Lower leg skin (tissue), 4 donors: ENCODE data around the gene THY1. TPM values are rescaled to one million over a fixed set of nuclear protein-coding genes. Genes with fewer than 3 reads are reported as not detected.
"Not testable (repeated sequence)": the region's sequence is repeated elsewhere in the genome, so short reads cannot be mapped to it uniquely, and the experiment has no call there.

Experiments
- DNase-seq, 2 donors: peaks; one replicate each; pipeline ENCODE4 v3.0.0-alpha.2; 2019; ENCODE audit warnings: low spot score in 2 of 2
- H3K4me3 ChIP-seq: fragments of 200-600 bp; sonication (generic); 2 replicates; pipeline ENCODE4 v1.5.1; 2017; ENCODE audit warnings: mild to moderate bottlenecking, low read depth; ENCODE audit not compliant: poor library complexity, severe bottlenecking
- POLR2A ChIP-seq, 2 donors: fragments of 450-650 bp; IDR thresholded peaks; one replicate each; pipeline ENCODE4 v1.6.1; 2016 to 2017; ENCODE audit warnings: antibody characterized with exemption in 2 of 2, mild to moderate bottlenecking in 1 of 2, moderate library complexity in 1 of 2
- WGBS, 2 donors: methylation state at CpG; one replicate each; pipeline ENCODE4 v1.1.5; 2018; 5-methylcytosine and 5-hydroxymethylcytosine counted together
- intact Hi-C: fragments of 100-400 bp; cut with DNase I; formaldehyde crosslinking; loops from one replicate; pipeline ENCODE4 v1.15.0; 2023; ENCODE audit warnings: low total_unique reads
- total RNA-seq, 4 donors: library from RNA; depleted of rRNA; stranded (reverse); fragments of >200 nt; gene quantifications; one replicate each; pipeline ENCODE4 v1.1.0, GENCODE V29; 2016
- TF ChIP-seq, protein P1 (sequence below), 3 donors: fragments of 450-650 bp; IDR thresholded peaks; one replicate each; pipeline ENCODE4 v1.5.1; 2016; ENCODE audit warnings: antibody characterized with exemption in 3 of 3, mild to moderate bottlenecking in 3 of 3, moderate library complexity in 2 of 3

The THY1 gene
- total RNA-seq, 4 donors from 2014 or later = 0.52 to 15.3 (median 2.7) TPM

DNA sequence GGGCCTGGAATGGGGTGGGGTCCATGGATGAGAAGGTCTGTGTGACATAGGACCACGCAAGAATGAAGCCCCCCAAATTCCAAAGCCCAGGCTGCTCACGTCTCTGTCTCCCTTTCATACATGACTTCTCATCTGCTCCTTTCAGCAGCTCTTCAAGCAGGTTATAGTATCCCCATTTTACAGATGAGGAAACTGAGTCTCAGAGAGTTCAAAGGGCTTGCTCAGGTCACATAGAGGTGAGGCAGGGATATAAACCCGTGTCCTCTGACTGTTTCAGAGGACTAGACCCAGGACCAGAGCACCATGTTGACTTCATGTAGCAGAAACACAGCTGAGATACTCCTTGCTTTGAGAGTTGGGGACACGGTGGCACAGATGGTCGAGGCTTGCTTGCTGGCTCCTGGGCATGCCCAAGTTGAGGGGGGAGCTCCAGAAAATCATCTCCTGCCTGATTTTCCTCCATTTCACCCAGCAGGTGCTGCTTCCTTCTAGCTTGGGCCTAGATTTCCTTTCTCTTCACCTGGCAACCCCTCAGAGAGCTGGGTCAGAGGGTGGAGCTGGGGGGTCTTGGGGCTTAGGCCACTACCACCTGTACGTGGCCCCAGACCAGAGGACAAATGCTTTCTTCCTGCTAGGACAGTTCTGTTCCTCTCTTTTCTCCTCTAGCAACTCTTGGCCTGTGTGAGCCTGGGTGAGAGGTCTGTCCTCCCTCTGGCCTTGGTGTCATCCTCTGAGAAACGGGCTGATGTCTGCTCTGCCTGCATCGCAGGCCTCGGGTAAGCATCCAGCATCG, 24.1 kb upstream of the THY1 start:
- WGBS, 2 donors = 53 to 55% methylated on average over 10 of the region's 10 CpGs
- DNase-seq = no peak
- intact Hi-C loops = no loop called here
- no peak overlapping the region for H3K4me3 ChIP-seq
- no peak for TF ChIP-seq POLR2A (IDR thresholded peaks at IDR 0.05)
- TF ChIP-seq, protein P1, sequence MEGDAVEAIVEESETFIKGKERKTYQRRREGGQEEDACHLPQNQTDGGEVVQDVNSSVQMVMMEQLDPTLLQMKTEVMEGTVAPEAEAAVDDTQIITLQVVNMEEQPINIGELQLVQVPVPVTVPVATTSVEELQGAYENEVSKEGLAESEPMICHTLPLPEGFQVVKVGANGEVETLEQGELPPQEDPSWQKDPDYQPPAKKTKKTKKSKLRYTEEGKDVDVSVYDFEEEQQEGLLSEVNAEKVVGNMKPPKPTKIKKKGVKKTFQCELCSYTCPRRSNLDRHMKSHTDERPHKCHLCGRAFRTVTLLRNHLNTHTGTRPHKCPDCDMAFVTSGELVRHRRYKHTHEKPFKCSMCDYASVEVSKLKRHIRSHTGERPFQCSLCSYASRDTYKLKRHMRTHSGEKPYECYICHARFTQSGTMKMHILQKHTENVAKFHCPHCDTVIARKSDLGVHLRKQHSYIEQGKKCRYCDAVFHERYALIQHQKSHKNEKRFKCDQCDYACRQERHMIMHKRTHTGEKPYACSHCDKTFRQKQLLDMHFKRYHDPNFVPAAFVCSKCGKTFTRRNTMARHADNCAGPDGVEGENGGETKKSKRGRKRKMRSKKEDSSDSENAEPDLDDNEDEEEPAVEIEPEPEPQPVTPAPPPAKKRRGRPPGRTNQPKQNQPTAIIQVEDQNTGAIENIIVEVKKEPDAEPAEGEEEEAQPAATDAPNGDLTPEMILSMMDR (IDR thresholded peaks at IDR 0.05) = no peak

DNA sequence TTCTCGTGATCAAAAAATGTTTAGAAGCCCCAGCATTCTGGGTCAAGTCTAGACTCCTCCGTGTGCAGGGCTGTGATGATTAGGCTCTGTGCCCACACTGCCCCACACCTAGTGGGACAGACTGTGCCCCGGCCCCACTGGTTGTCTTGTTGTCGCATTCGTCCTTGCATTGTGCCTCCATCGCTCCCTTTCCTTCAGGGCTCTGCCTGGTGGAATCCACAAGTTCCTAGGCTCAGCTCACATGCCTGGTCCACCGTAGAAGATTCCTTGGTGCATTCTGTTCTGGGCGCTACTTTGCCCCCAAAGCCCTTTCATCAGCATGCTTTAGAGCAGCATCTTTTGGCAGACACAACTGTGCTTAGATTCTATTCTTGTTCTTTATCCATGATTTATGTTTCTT, 23.5 kb upstream of the THY1 start:
- intact Hi-C loops = no loop called here
- WGBS, 2 donors = 75 to 81% methylated on average over 8 of the region's 8 CpGs
- TF ChIP-seq POLR2A (IDR thresholded peaks at IDR 0.05) = no peak
- TF ChIP-seq, protein P1 (IDR thresholded peaks at IDR 0.05) = no peak
- H3K4me3 ChIP-seq = no peak overlapping the region
- no peak for DNase-seq

DNA sequence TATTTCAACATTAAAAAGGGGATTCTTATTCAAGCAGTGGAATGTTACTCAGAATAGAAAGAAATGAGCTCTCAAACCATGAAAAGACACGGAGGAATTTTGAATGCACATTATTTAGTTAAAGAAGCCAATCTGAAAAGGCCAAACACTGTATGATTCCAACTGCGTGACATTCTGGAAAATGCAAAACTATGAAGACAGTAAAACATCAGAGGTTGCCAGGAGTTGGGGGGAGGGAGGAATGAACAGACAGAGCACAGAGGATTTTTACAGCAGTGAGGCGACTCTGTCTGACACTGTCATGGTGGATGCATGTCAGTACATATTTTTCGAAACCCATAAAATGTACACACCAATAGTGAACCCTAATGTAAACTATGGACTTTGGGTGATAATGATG, 22.9 kb upstream of the THY1 start:
- intact Hi-C loops = no loop called here
- no peak for DNase-seq
- TF ChIP-seq POLR2A (IDR thresholded peaks at IDR 0.05) = no peak
- TF ChIP-seq, protein P1 (IDR thresholded peaks at IDR 0.05) = no peak
- no peak overlapping the region for H3K4me3 ChIP-seq
- WGBS, 2 donors = 58 to 63% methylated on average over 4 of the region's 4 CpGs

DNA sequence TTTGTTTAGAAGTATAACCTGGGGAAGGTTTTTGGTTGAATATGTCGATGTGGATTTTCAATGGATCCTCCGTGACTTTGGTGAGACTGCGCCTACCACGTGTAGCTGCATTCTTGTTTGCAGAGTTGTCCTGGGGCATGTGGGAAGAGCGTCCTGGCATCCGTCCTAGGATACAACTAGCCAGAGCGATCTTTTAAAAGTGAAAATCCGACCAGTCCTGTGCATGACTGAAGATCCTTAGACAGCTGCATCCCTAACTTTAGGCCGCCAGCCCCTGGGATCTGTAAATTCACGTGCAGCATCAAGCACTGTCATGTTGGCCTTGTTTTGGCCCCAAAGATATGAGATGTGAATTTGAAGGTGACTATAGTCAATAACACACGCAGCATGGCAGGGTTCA, 22.4 kb upstream of the THY1 start:
- 70 to 78% methylated on average over 11 of the region's 11 CpGs for whole genome bisulfite sequencing, 2 donors
- H3K4me3 ChIP-seq = no peak overlapping the region
- DNase-seq = no peak
- intact Hi-C loops = no loop called here
- TF ChIP-seq, protein P1 (IDR thresholded peaks at IDR 0.05) = no peak
- no peak for TF ChIP-seq POLR2A (IDR thresholded peaks at IDR 0.05)

DNA sequence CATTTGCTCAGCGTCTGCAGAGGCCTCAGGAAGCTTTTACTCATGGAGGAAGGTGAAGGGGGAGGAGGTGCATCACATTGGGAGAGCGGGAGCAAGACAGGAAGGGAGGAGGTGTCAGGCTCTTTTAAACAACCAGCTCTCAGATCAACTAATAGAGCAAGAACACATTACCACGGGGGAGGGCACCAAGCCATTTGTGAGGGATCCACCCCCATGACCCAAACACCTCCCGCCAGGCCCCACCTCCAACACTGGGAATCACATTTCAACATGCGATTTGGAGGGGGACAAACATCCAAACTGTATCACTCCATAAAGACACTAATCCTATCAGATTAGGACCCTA, 18.9 kb upstream of the THY1 start:
- 79 to 83% methylated on average over 5 of the region's 5 CpGs for WGBS, 2 donors
- DNase-seq = no peak
- H3K4me3 ChIP-seq = no peak overlapping the region
- TF ChIP-seq, protein P1 (IDR thresholded peaks at IDR 0.05) = no peak
- TF ChIP-seq POLR2A (IDR thresholded peaks at IDR 0.05) = no peak
- intact Hi-C loops = no loop called here

DNA sequence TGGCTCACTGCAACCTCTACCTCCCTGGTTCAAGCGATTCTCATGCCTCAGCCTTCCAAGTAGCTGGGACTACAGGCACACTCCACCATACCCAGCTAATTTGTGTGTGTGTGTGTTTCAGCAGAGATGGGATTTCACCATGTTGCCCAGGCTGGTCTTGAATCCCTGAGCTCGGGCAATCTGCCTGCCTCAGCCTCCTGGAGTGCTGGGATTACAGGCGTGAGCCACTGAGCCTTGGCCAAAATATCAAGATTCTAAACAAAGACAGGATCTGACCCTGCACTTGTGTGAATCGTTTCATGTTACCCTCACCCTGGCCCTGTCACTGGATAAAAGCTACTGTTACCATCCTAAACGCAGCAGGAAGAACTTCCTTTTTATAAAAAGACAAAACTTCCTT, 15.6 kb upstream of the THY1 start:
- no peak overlapping the region for H3K4me3 ChIP-seq
- no peak for DNase-seq
- 50 to 64% methylated on average over 5 of the region's 5 CpGs for WGBS, 2 donors
- intact Hi-C loops = no loop called here
- TF ChIP-seq POLR2A (IDR thresholded peaks at IDR 0.05) = no peak
- TF ChIP-seq, protein P1 (IDR thresholded peaks at IDR 0.05) = no peak

DNA sequence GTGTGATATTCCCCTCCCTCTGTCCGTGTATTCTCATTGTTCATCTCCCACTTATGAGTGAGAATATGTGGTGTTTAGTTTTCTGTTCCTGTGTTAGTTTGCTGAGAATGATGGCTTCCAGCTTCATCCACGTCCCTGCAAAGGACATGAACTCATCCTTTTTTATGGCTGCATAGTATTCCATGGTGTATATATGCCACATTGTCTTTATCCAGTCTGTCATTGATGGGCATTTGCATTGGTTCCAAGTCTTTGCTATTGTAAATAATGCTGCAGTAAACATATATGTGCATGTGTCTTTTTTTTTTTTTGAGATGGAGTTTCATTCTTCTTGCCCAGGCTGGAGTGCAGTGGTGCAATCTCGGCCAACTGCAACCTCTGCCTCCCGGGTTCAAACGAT, 14.5 kb upstream of the THY1 start:
- DNase-seq, intact Hi-C loops, H3K4me3 ChIP-seq: not testable (repeated sequence)
- WGBS, 2 donors = 91 to 92% methylated on average over 5 of the region's 5 CpGs
